GM12891 (cell line): ENCODE results near the gene TUBAL3.
"Not testable (repeated sequence)": the region's sequence is repeated elsewhere in the genome, so short reads cannot be mapped to it uniquely, and the experiment has no call there.

Source experiments
- DNase-seq: peaks from one replicate; pipeline ENCODE4 v3.0.0; 2011; ENCODE audit warnings: low spot score; ENCODE audit not compliant: insufficient read length
- FAIRE-seq: peaks from 2 replicates; lab custom pipeline; 2011; peaks lifted over from hg19 to GRCh38; lab: Jason Lieb, UNC
- PAX5 ChIP-seq: IDR thresholded peaks from 2 replicates; pipeline ENCODE4 v1.6.1; 2011; ENCODE audit warnings: low read length, moderate library complexity, mild to moderate bottlenecking; ENCODE audit not compliant: insufficient read depth, severe bottlenecking
- POLR2A ChIP-seq: IDR thresholded peaks from 2 replicates; pipeline ENCODE4 v1.6.1; 2011; ENCODE audit warnings: low read depth, low read length, control low read depth
- POLR2AphosphoS5 ChIP-seq: IDR thresholded peaks from 2 replicates; pipeline ENCODE4 v1.6.1; 2011; ENCODE audit warnings: low read depth, low read length, control low read depth
- POU2F2 ChIP-seq: IDR thresholded peaks from 2 replicates; pipeline ENCODE4 v1.6.1; 2011; ENCODE audit warnings: low read depth, mild to moderate bottlenecking, control low read depth, low read length, moderate library complexity
- SPI1 ChIP-seq: IDR thresholded peaks from 2 replicates; pipeline ENCODE4 v1.6.1; 2011; ENCODE audit warnings: low read depth, low read length, control low read depth
- TAF1 ChIP-seq: IDR thresholded peaks from 2 replicates; pipeline ENCODE4 v1.6.1; 2011; ENCODE audit warnings: low read depth, low read length, control low read depth

The TUBAL3 gene

GRCh38 chr10:5428133-5428532 is 23.5 kb upstream of the TUBAL3 start:
- no peak for FAIRE-seq
- no peak for DNase-seq
- TF ChIP-seq SPI1 (no peak), TAF1 (no peak), POU2F2 (no peak)

DNA sequence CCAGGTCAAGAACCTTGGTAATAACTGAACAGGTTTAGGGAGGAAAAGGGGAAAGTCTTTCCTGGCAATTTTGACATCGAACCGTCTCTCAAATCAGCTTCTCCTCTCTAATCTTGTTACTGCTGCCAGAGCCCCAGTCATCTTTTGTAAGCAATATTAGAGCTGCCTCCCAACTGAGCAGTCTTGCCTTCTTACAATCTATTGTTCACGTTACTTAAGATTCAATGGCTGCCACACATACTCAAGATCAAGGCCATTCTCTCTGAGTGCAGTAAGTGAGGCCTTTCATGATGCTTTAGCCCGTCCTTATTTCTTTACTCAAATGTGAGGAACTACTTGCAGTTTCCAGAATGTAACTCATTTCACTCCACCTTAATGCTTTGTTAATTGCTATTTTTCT is 20.1 kb upstream of the TUBAL3 start:
- TF ChIP-seq PAX5 (no peak), POLR2A (no peak), POU2F2 (no peak), SPI1 (no peak)
- FAIRE-seq, result no peak
- DNase-seq, result no peak

- TF ChIP-seq POLR2AphosphoS5 (no peak), TAF1 (no peak), POLR2A (no peak)
- DNase-seq (no peak), FAIRE-seq (no peak)
Observed at GRCh38 chr10:5423771-5424170, 19.1 kb upstream of the TUBAL3 start.

- FAIRE-seq (no peak), DNase-seq (no peak)
- TF ChIP-seq PAX5 (no peak), POU2F2 (no peak), POLR2AphosphoS5 (no peak), SPI1 (no peak), TAF1 (no peak), POLR2A (no peak)
Observed at GRCh38 chr10:5419466-5420094, 15.0 kb upstream of the TUBAL3 start.

DNA sequence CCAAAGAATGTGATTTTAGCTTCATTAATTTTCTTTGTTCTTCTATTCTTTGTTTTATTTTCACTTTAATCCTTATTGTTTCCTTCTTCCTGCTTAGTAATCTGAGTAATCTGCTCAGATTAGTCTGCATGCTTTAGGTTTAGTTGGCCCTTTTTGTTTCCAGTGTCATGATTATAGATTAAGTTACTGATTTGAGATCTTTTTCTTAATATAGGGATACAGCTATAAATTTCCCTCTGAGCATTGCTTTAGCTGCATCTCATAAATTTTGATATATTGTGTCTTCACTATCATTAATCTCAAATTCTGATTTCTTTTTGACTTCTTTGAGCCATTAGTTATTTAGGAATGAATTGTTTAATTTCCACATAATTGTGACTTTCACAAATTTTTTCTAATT is 14.0 kb upstream of the TUBAL3 start:
- TF ChIP-seq PAX5, result no peak
- TF ChIP-seq SPI1, result no peak
- TF ChIP-seq POLR2AphosphoS5, result no peak
- no peak for TF ChIP-seq TAF1
- no peak for TF ChIP-seq POU2F2
- FAIRE-seq, result no peak

DNA sequence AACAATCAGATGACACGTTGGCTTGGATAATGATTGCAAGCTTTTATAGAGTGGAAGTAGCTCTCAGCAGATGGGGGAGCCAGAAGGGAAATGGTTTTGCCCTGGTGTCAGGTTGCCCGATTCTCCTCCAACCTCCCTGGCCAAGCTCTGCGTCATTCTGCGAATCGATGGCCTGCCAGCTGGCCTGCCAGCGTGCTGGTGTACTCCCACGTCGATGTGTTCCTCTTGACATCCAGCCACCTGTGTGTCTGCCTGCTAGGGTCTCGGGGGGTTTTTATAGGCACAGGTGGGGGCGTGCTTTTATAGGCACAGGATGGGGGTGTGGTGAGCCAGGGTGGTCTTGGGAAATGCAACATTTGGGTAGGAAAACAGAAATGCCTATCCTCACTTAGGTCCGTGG is 12.4 kb upstream of the TUBAL3 start:
- FAIRE-seq (peak; percentile 71), DNase-seq (no peak)
- TF ChIP-seq POLR2A (no peak), POU2F2 (no peak), POLR2AphosphoS5 (no peak), TAF1 (no peak)

More for the DNA sequence above, 14.0 kb upstream of the TUBAL3 start:
- DNase-seq, result no peak

GRCh38 chr10:5413012-5413938 is 8.6 kb upstream of the TUBAL3 start:
- TF ChIP-seq SPI1 (no peak), POLR2A (no peak), PAX5 (no peak), POU2F2 (no peak), TAF1 (no peak), POLR2AphosphoS5 (no peak)
- FAIRE-seq (peak; percentile 28), DNase-seq (no peak)

DNA sequence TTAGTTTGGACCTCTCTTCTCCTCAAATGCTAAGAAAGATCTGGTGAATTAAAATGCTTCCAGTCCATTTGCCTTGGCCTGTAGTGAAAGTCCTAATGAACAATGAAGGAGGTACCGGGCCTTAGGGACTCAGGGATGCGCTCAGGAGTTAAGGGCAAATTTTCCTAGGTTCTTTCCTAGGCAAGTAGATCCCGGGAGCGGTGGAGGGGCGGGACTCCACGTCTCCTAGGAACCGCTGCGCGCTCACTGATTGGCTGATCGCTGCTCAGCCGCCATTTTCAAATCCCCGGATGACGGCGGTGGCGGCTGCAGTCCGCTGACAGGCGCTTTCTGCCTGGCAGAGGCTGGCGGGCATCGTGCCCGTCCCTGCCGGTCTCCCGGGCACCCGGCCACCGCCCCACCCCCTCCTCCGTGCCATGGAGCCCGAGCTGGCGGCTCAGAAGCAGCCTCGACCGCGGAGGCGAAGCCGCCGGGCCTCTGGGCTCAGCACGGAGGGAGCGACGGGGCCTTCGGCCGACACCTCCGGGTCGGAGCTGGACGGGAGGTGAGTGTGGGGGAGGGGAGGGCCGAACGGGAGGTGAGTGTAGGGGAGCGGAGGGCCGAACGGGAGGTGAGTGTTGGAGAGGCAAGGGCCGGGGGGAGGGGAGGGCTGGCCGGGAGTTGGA is 7.8 kb upstream of the TUBAL3 start, which contains the start of gene NET1:
TSS of gene NET1 (plus strand) at position 281 of the 665 bp plus-strand sequence. CDS start at position 417, 136 bp downstream.
- no peak for TF ChIP-seq PAX5
- no peak for TF ChIP-seq SPI1
- TF ChIP-seq TAF1, result no peak
- no peak for TF ChIP-seq POLR2A
- TF ChIP-seq POLR2AphosphoS5, result no peak
- TF ChIP-seq POU2F2, result no peak
- FAIRE-seq (peak; percentile 93), DNase-seq (peak; percentile 80)

DNA sequence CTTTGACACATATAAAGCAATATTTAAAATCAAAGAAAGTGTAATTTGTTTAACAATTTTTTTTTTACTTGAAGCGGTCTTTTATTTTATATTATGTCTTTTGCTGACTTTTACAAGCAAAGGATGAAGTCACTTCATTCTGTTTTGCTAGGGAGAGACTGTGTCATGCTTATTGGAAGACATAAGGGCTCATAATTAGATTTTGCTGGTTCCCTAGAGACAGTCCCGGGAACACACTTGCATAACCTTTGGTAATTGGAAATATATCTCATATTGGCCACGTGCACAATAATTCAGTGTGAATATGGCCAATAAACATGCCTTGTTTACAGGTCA is 7.3 kb upstream of the TUBAL3 start:
- TF ChIP-seq POLR2AphosphoS5, result no peak
- TF ChIP-seq SPI1, result no peak
- TF ChIP-seq PAX5, result no peak

DNA sequence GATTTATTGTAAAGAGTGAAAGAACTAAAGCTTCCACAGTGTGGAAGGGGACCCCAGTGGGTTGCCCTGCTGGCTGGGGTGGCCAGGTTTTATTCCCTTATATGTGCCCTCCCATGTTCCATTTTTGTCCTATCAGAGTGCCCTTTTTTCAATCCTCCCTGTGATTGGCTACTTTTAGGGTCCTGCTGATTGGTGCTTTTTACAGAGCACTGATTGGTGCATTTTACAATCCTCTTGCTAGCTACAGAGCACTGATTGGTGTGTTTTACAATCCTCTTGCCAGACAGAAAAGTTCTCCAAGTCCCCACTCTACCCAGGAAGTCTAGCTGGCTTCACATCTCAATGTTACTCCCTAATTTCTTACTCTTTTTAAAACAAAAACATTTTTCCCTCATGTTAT is 6.2 kb upstream of the TUBAL3 start:
- not testable (repeated sequence) for FAIRE-seq, DNase-seq

More for the DNA sequence above, 7.3 kb upstream of the TUBAL3 start:
- no peak for DNase-seq
- FAIRE-seq, result no peak
